Measurements from ENCODE around the gene ZNF443. TPM values are rescaled to one million over a fixed set of nuclear protein-coding genes. Genes with fewer than 3 reads are reported as not detected.

The ZNF443 gene
- total RNA-seq, 1 experiment from 2014 or later, result 3.2 TPM

Other genes starting within 250 kb of the ZNF443 start
- gene ZNF44, start 146.1 kb downstream of the ZNF443 start, total RNA-seq (2014; rRNA removed; shearing (Covaris generic); ENCODE audit: low replicate concordance), result 7.7 and 10.2 TPM in 2 replicates
- gene ZNF563, start 107.4 kb downstream of the ZNF443 start, total RNA-seq (2014; rRNA removed; shearing (Covaris generic); ENCODE audit: low replicate concordance), result 4.3 and 31.8 TPM in 2 replicates
- gene ZNF442, start 75.3 kb downstream of the ZNF443 start, total RNA-seq (2014; rRNA removed; shearing (Covaris generic); ENCODE audit: low replicate concordance), result 4.5 and 4.8 TPM in 2 replicates
- gene ZNF799, start 39.8 kb downstream of the ZNF443 start, total RNA-seq (2014; rRNA removed; shearing (Covaris generic); ENCODE audit: low replicate concordance), result 5.2 and 22.6 TPM in 2 replicates
- gene ZNF709, start 43.8 kb upstream of the ZNF443 start, total RNA-seq (2014; rRNA removed; shearing (Covaris generic); ENCODE audit: low replicate concordance), result 1.9 and 3.6 TPM in 2 replicates
- 2.0 and 6.4 TPM in 2 replicates for gene ZNF564, start 110.5 kb upstream of the ZNF443 start, total RNA-seq (2014; rRNA removed; shearing (Covaris generic); ENCODE audit: low replicate concordance)
- 4.3 and 5.4 TPM in 2 replicates for gene ZNF490, start 169.8 kb upstream of the ZNF443 start, total RNA-seq (2014; rRNA removed; shearing (Covaris generic); ENCODE audit: low replicate concordance)
- 11.7 and 13.6 TPM in 2 replicates for gene ZNF791, start 169.9 kb upstream of the ZNF443 start, total RNA-seq (2014; rRNA removed; shearing (Covaris generic); ENCODE audit: low replicate concordance)
- gene MAN2B1, start 225.7 kb upstream of the ZNF443 start, total RNA-seq (2014; rRNA removed; shearing (Covaris generic); ENCODE audit: low replicate concordance), result 37.5 and 91.0 TPM in 2 replicates
- 9.9 and 18.8 TPM in 2 replicates for gene WDR83, start 225.8 kb upstream of the ZNF443 start, total RNA-seq (2014; rRNA removed; shearing (Covaris generic); ENCODE audit: low replicate concordance)
- 127 and 140 TPM in 2 replicates for gene DHPS, start 240.9 kb upstream of the ZNF443 start, total RNA-seq (2014; rRNA removed; shearing (Covaris generic); ENCODE audit: low replicate concordance)
- gene GNG14, start 247.0 kb upstream of the ZNF443 start, total RNA-seq (2014; rRNA removed; shearing (Covaris generic); ENCODE audit: low replicate concordance), result not detected in 2 replicates